SKM-1 (cell line): Measurements from ENCODE around the gene VPS54.

ENCODE experiments used
- DNase-seq: peaks from one replicate; lab custom pipeline; 2025; ENCODE audit not compliant: unreplicated experiment; lab: John Stamatoyannopoulos, UW

VPS54 gene

GRCh38 chr2:63926815-63927214 lies 92.4 kb downstream of the VPS54 start:
- no peak for DNase-seq

GRCh38 chr2:63914311-63914710 lies 104.9 kb downstream of the VPS54 start:
- no peak for DNase-seq

GRCh38 chr2:63903003-63903402 lies 116.2 kb downstream of the VPS54 start:
- DNase-seq = no peak

- no peak for DNase-seq
These were observed 117.1 kb downstream of the VPS54 start for GRCh38 chr2:63902149-63902548.

GRCh38 chr2:63899639-63900038 lies 119.6 kb downstream of the VPS54 start:
- DNase-seq = no peak

GRCh38 chr2:63898839-63899238 lies 120.4 kb downstream of the VPS54 start:
- no peak for DNase-seq

- DNase-seq = no peak
These were observed 125.1 kb downstream of the VPS54 start for GRCh38 chr2:63894167-63894566.

GRCh38 chr2:63893163-63893562 lies 126.1 kb downstream of the VPS54 start:
- no peak for DNase-seq

GRCh38 chr2:63891488-63892030 lies 127.7 kb downstream of the VPS54 start:
- no peak for DNase-seq

- no peak for DNase-seq
These were observed 128.6 kb downstream of the VPS54 start for GRCh38 chr2:63890678-63891077.

GRCh38 chr2:63888490-63889402 lies 130.5 kb downstream of the VPS54 start:
- peak; percentile 7 for DNase-seq

- no peak for DNase-seq
These were observed 131.2 kb downstream of the VPS54 start for GRCh38 chr2:63888053-63888452.

GRCh38 chr2:63886445-63886844 lies 132.8 kb downstream of the VPS54 start:
- DNase-seq = no peak

GRCh38 chr2:63882395-63883105 lies 136.7 kb downstream of the VPS54 start:
- DNase-seq = no peak

- DNase-seq = no peak
These were observed 138.0 kb downstream of the VPS54 start for GRCh38 chr2:63881205-63881604.

- DNase-seq = no peak
These were observed 138.6 kb downstream of the VPS54 start for GRCh38 chr2:63880625-63881024.

GRCh38 chr2:63879876-63880433 lies 139.3 kb downstream of the VPS54 start:
- DNase-seq = no peak

GRCh38 chr2:63878486-63878885 lies 140.7 kb downstream of the VPS54 start:
- DNase-seq = no peak

GRCh38 chr2:63876311-63876710 lies 142.9 kb downstream of the VPS54 start:
- no peak for DNase-seq

- no peak for DNase-seq
These were observed 143.5 kb downstream of the VPS54 start for GRCh38 chr2:63875559-63876245.

GRCh38 chr2:63875131-63875527 lies 144.1 kb downstream of the VPS54 start:
- no peak for DNase-seq
